ENCODE data around the gene EDARADD. TPM values are rescaled to one million over a fixed set of nuclear protein-coding genes. Genes with fewer than 3 reads are reported as not detected.
A peak's percentile ranks its signal among the peaks of the same experiment; 100 is the strongest.

Gene EDARADD
- total and polyA plus RNA-seq, 2 of the 13 experiments (the other 11 are each of a cell fraction or from before 2014, with no cell fraction given) = 0.03 TPM; not detected in 1

DNA sequence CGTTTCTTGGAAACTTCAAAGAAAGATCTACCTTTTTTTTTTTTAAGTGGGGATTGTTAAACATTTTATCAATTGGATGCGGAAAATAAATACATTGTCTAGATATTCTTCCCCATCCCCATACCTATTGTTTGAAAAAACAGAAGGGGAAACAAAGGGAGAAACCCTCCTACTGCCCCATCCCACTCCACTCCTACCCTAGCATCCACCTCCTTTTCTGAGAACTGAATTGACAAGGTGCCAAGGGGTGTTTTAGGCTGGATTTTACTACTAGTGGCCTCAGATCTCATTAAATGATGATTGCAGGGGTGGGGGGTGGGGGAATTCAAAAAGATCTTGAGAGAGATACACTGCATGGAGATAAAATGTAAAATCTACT is 2.6 kb downstream of the EDARADD start:
- Histone ChIP-seq H3K79me2 (ENCODE audit: insufficient read depth, low read length) (no peaks in the 10 kb centered on the region), H2AFZ (ENCODE audit: low read length) (no peak overlapping the region), H3K9me3 (ENCODE audit: low read length) (no peaks in the 10 kb centered on the region), H3K27ac (ENCODE audit: extremely low read length, insufficient read depth, low read length) (no peak overlapping the region), H3K27me3 (ENCODE audit: control insufficient read depth in 1 of 2, insufficient read depth in 2 of 2, low read length in 2 of 2) (peaks cover 7 to 51% of the 10 kb centered on the region in 2 experiments), H3K4me1 (ENCODE audit: insufficient read depth, low read length) (peaks cover 53% of the 10 kb centered on the region), H3K36me3 (replicated peaks in 1 of 2; ENCODE audit: control insufficient read depth in 1 of 2, insufficient read depth in 2 of 2, low read length in 2 of 2) (no peaks in the 10 kb centered on the region), H3K4me3 (replicated peaks in 1 of 3; ENCODE audit: insufficient read depth in 1 of 3, low read depth in 2 of 3, low read length in 3 of 3) (peak overlapping the region in 1 of 3 experiments; percentile 71; a peak in 2 of 6 replicates), H3K4me2 (ENCODE audit: low read depth, low read length) (no peak overlapping the region), H3K9ac (ENCODE audit: insufficient read depth, low read depth, low read length) (no peak overlapping the region), H4K20me1 (ENCODE audit: insufficient read depth, low read length) (no peaks in the 10 kb centered on the region)
- DNase-seq (ENCODE audit: low spot score) (no peak), FAIRE-seq (no peak), ATAC-seq (no peak)
- POLR2A ChIA-PET = no interaction called here
- intact Hi-C loops (cut with micrococcal nuclease; ENCODE audit: unreplicated experiment) = loop anchor here (5.0 kb wide), 2 partner anchors 96 to 126 kb away; partner anchors contain the start of gene LGALS8
- no TSS peak for BruUV-seq (replicated peaks)
- 71% methylated on average over 2 of the region's 2 CpGs for WGBS (ENCODE audit: low lambda C conversion rate)
- CTCF ChIA-PET (ENCODE audit: low intra/inter-chr PET ratio, low total read pairs) = no interaction called here
- in situ Hi-C loops (cut with HindIII; ENCODE audit: extremely low pct_ligation_motif_present, low pct_unique_long_range_greater_than_20kb) = no loop called here
- no peak for TF ChIP-seq ZNF350 (CRISPR knock-in tag; IDR thresholded peaks at IDR 0.05; ENCODE audit: borderline replicate concordance, low read depth)
- no peak for TF ChIP-seq PAWR (CRISPR knock-in tag; IDR thresholded peaks at IDR 0.05; ENCODE audit: borderline replicate concordance)
- no peak for TF ChIP-seq ETV5 (CRISPR knock-in tag; IDR thresholded peaks at IDR 0.05; ENCODE audit: borderline replicate concordance)
- TF ChIP-seq ZBTB43 (CRISPR knock-in tag; conservative IDR thresholded peaks at IDR 0.05) = no peak
- TF ChIP-seq ATF7-NPFF (CRISPR knock-in tag; IDR thresholded peaks at IDR 0.05; ENCODE audit: low read depth) = no peak
- TF ChIP-seq, protein P1, sequence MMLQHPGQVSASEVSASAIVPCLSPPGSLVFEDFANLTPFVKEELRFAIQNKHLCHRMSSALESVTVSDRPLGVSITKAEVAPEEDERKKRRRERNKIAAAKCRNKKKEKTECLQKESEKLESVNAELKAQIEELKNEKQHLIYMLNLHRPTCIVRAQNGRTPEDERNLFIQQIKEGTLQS (CRISPR knock-in tag; IDR thresholded peaks at IDR 0.05) = no peak
- no peak for TF ChIP-seq ZNF512B (CRISPR knock-in tag; IDR thresholded peaks at IDR 0.05; ENCODE audit: borderline replicate concordance)
- TF ChIP-seq FOXC1 (CRISPR knock-in tag; IDR thresholded peaks at IDR 0.05; ENCODE audit: borderline replicate concordance) = no peak
- TF ChIP-seq DMAP1 (CRISPR knock-in tag; IDR thresholded peaks at IDR 0.05) = no peak
- TF ChIP-seq CREM (IDR thresholded peaks at IDR 0.05) = no peak
- TF ChIP-seq CREM (CRISPR knock-in tag; IDR thresholded peaks at IDR 0.05) = no peak
- TF ChIP-seq, protein P2, sequence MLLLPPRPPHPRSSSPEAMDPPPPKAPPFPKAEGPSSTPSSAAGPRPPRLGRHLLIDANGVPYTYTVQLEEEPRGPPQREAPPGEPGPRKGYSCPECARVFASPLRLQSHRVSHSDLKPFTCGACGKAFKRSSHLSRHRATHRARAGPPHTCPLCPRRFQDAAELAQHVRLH (CRISPR knock-in tag; IDR thresholded peaks at IDR 0.05; ENCODE audit: borderline replicate concordance, low read depth) = no peak
- no peak for TF ChIP-seq ZNF335 (CRISPR knock-in tag; IDR thresholded peaks at IDR 0.05)
- no peak for TF ChIP-seq ZNF513 (CRISPR knock-in tag; conservative IDR thresholded peaks at IDR 0.05)
- TF ChIP-seq JUN (CRISPR knock-in tag; IDR thresholded peaks at IDR 0.05) = no peak
- TF ChIP-seq SP4 (CRISPR knock-in tag; IDR thresholded peaks at IDR 0.05) = no peak
- TF ChIP-seq, protein P3, sequence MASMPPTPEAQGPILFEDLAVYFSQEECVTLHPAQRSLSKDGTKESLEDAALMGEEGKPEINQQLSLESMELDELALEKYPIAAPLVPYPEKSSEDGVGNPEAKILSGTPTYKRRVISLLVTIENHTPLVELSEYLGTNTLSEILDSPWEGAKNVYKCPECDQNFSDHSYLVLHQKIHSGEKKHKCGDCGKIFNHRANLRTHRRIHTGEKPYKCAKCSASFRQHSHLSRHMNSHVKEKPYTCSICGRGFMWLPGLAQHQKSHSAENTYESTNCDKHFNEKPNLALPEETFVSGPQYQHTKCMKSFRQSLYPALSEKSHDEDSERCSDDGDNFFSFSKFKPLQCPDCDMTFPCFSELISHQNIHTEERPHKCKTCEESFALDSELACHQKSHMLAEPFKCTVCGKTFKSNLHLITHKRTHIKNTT (CRISPR knock-in tag; IDR thresholded peaks at IDR 0.05) = no peak
- TF ChIP-seq WIZ (CRISPR knock-in tag; IDR thresholded peaks at IDR 0.05) = no peak
- no peak for TF ChIP-seq ZNF232 (CRISPR knock-in tag; IDR thresholded peaks at IDR 0.05; ENCODE audit: borderline replicate concordance)

Data from HepG2 (cell line).